ENCODE measurements around the gene BCO2.
A peak's percentile ranks its signal among the peaks of the same experiment; 100 is the strongest.

BCO2 gene

GRCh38 chr11:112213753-112214152 is 38.4 kb downstream of the BCO2 start:
- Histone ChIP-seq H3K36me3 (ENCODE audit: control insufficient read depth, insufficient read depth, low read length) (no peaks in the 10 kb centered on the region), H3K9me3 (ENCODE audit: control insufficient read depth, low read length) (no peaks in the 10 kb centered on the region), H3K27me3 (ENCODE audit: control insufficient read depth, insufficient read depth, low read length, poor library complexity, severe bottlenecking) (no peaks in the 10 kb centered on the region), H3K4me3 (ENCODE audit: insufficient read depth, low read depth, low read length) (no peak overlapping the region), H3K27ac (ENCODE audit: insufficient read depth, low read depth, low read length, poor library complexity, severe bottlenecking) (no peak overlapping the region), H3K4me1 (ENCODE audit: control insufficient read depth, insufficient read depth, low read length) (no peaks in the 10 kb centered on the region)
- 91 to 92% methylated on average over 4 of the region's 4 CpGs for WGBS, 2 experiments

- no peak overlapping the region for H3K27ac ChIP-seq (ENCODE audit: insufficient read depth, low read depth, low read length, poor library complexity, severe bottlenecking)
- H3K36me3 ChIP-seq (ENCODE audit: control insufficient read depth, insufficient read depth, low read length): no peaks in the 10 kb centered on the region
- H3K4me1 ChIP-seq (ENCODE audit: control insufficient read depth, insufficient read depth, low read length): no peaks in the 10 kb centered on the region
- no peaks in the 10 kb centered on the region for H3K9me3 ChIP-seq (ENCODE audit: control insufficient read depth, low read length)
- WGBS, 2 experiments: 62 to 75% methylated on average over 3 of the region's 6 CpGs
- no peak overlapping the region for H3K4me3 ChIP-seq (ENCODE audit: insufficient read depth, low read depth, low read length)
- H3K27me3 ChIP-seq (ENCODE audit: control insufficient read depth, insufficient read depth, low read length, poor library complexity, severe bottlenecking): no peaks in the 10 kb centered on the region
Observed at GRCh38 chr11:112215621-112216020, 40.3 kb downstream of the BCO2 start.

GRCh38 chr11:112216561-112217105 is 41.3 kb downstream of the BCO2 start:
- no peaks in the 10 kb centered on the region for H3K9me3 ChIP-seq (ENCODE audit: control insufficient read depth, low read length)
- WGBS, 2 experiments: 93% methylated on average over 1 of the region's 1 CpG
- H3K4me1 ChIP-seq (ENCODE audit: control insufficient read depth, insufficient read depth, low read length): no peaks in the 10 kb centered on the region
- no peaks in the 10 kb centered on the region for H3K36me3 ChIP-seq (ENCODE audit: control insufficient read depth, insufficient read depth, low read length)
- no peak overlapping the region for H3K27ac ChIP-seq (ENCODE audit: insufficient read depth, low read depth, low read length, poor library complexity, severe bottlenecking)
- H3K4me3 ChIP-seq (ENCODE audit: insufficient read depth, low read depth, low read length): no peak overlapping the region
- H3K27me3 ChIP-seq (ENCODE audit: control insufficient read depth, insufficient read depth, low read length, poor library complexity, severe bottlenecking): no peaks in the 10 kb centered on the region

GRCh38 chr11:112219476-112220232 is 44.3 kb downstream of the BCO2 start:
- Histone ChIP-seq H3K4me3 (ENCODE audit: insufficient read depth, low read depth, low read length) (no peak overlapping the region), H3K27me3 (ENCODE audit: control insufficient read depth, insufficient read depth, low read length, poor library complexity, severe bottlenecking) (peaks cover 14% of the 10 kb centered on the region), H3K9me3 (ENCODE audit: control insufficient read depth, low read length) (no peaks in the 10 kb centered on the region), H3K36me3 (ENCODE audit: control insufficient read depth, insufficient read depth, low read length) (no peaks in the 10 kb centered on the region), H3K4me1 (ENCODE audit: control insufficient read depth, insufficient read depth, low read length) (no peaks in the 10 kb centered on the region), H3K27ac (ENCODE audit: insufficient read depth, low read depth, low read length, poor library complexity, severe bottlenecking) (no peak overlapping the region)
- 42 to 46% methylated on average over 7 of the region's 7 CpGs for WGBS, 2 experiments

- H3K36me3 ChIP-seq (ENCODE audit: control insufficient read depth, insufficient read depth, low read length): no peaks in the 10 kb centered on the region
- no peak overlapping the region for H3K27ac ChIP-seq (ENCODE audit: insufficient read depth, low read depth, low read length, poor library complexity, severe bottlenecking)
- 59 to 65% methylated on average over 3 of the region's 3 CpGs for WGBS, 2 experiments
- no peaks in the 10 kb centered on the region for H3K9me3 ChIP-seq (ENCODE audit: control insufficient read depth, low read length)
- H3K4me1 ChIP-seq (ENCODE audit: control insufficient read depth, insufficient read depth, low read length): no peaks in the 10 kb centered on the region
- no peak overlapping the region for H3K4me3 ChIP-seq (ENCODE audit: insufficient read depth, low read depth, low read length)
- peaks cover 14% of the 10 kb centered on the region for H3K27me3 ChIP-seq (ENCODE audit: control insufficient read depth, insufficient read depth, low read length, poor library complexity, severe bottlenecking)
Observed at GRCh38 chr11:112221274-112221835, 46.0 kb downstream of the BCO2 start.

GRCh38 chr11:112222303-112222702 is 47.0 kb downstream of the BCO2 start:
- no peaks in the 10 kb centered on the region for H3K9me3 ChIP-seq (ENCODE audit: control insufficient read depth, low read length)
- 61 to 63% methylated on average over 4 of the region's 4 CpGs for WGBS, 2 experiments

GRCh38 chr11:112223121-112223520 is 47.8 kb downstream of the BCO2 start:
- 83% methylated on average over 1 of the region's 1 CpG for WGBS, 2 experiments
- no peaks in the 10 kb centered on the region for H3K36me3 ChIP-seq (ENCODE audit: control insufficient read depth, insufficient read depth, low read length)
- H3K27me3 ChIP-seq (ENCODE audit: control insufficient read depth, insufficient read depth, low read length, poor library complexity, severe bottlenecking): peaks cover 14% of the 10 kb centered on the region
- H3K4me3 ChIP-seq (ENCODE audit: insufficient read depth, low read depth, low read length): no peak overlapping the region
- no peaks in the 10 kb centered on the region for H3K9me3 ChIP-seq (ENCODE audit: control insufficient read depth, low read length)
- peaks cover 6% of the 10 kb centered on the region for H3K4me1 ChIP-seq (ENCODE audit: control insufficient read depth, insufficient read depth, low read length)
- H3K27ac ChIP-seq (ENCODE audit: insufficient read depth, low read depth, low read length, poor library complexity, severe bottlenecking): no peak overlapping the region

More at GRCh38 chr11:112222303-112222702, 47.0 kb downstream of the BCO2 start:
- H3K27ac ChIP-seq (ENCODE audit: insufficient read depth, low read depth, low read length, poor library complexity, severe bottlenecking): no peak overlapping the region
- no peak overlapping the region for H3K4me3 ChIP-seq (ENCODE audit: insufficient read depth, low read depth, low read length)
- H3K4me1 ChIP-seq (ENCODE audit: control insufficient read depth, insufficient read depth, low read length): peaks cover 3% of the 10 kb centered on the region
- H3K36me3 ChIP-seq (ENCODE audit: control insufficient read depth, insufficient read depth, low read length): no peaks in the 10 kb centered on the region
- H3K27me3 ChIP-seq (ENCODE audit: control insufficient read depth, insufficient read depth, low read length, poor library complexity, severe bottlenecking): peaks cover 14% of the 10 kb centered on the region

GRCh38 chr11:112223754-112224532 is 48.6 kb downstream of the BCO2 start:
- H3K27me3 ChIP-seq (ENCODE audit: control insufficient read depth, insufficient read depth, low read length, poor library complexity, severe bottlenecking): peaks cover 14% of the 10 kb centered on the region
- WGBS, 2 experiments: 75 to 83% methylated on average over 4 to 5 of the region's 5 CpGs
- H3K9me3 ChIP-seq (ENCODE audit: control insufficient read depth, low read length): no peaks in the 10 kb centered on the region
- H3K4me1 ChIP-seq (ENCODE audit: control insufficient read depth, insufficient read depth, low read length): peaks cover 6% of the 10 kb centered on the region
- H3K4me3 ChIP-seq (ENCODE audit: insufficient read depth, low read depth, low read length): no peak overlapping the region
- no peak overlapping the region for H3K27ac ChIP-seq (ENCODE audit: insufficient read depth, low read depth, low read length, poor library complexity, severe bottlenecking)
- H3K36me3 ChIP-seq (ENCODE audit: control insufficient read depth, insufficient read depth, low read length): no peaks in the 10 kb centered on the region

GRCh38 chr11:112225753-112226061 is 50.4 kb downstream of the BCO2 start:
- Histone ChIP-seq H3K9me3 (ENCODE audit: control insufficient read depth, low read length) (no peaks in the 10 kb centered on the region), H3K4me1 (ENCODE audit: control insufficient read depth, insufficient read depth, low read length) (peaks cover 6% of the 10 kb centered on the region), H3K4me3 (ENCODE audit: insufficient read depth, low read depth, low read length) (peak overlapping the region; percentile 81), H3K36me3 (ENCODE audit: control insufficient read depth, insufficient read depth, low read length) (peaks cover 12% of the 10 kb centered on the region), H3K27me3 (ENCODE audit: control insufficient read depth, insufficient read depth, low read length, poor library complexity, severe bottlenecking) (peaks cover 14% of the 10 kb centered on the region), H3K27ac (ENCODE audit: insufficient read depth, low read depth, low read length, poor library complexity, severe bottlenecking) (no peak overlapping the region)
- 55 to 60% methylated on average over 6 of the region's 8 CpGs for WGBS, 2 experiments

Measured in ectodermal cell (in vitro differentiated cells).